ENCODE measurements around the gene IL12RB2.

GRCh38 chr1:67382292-67382691 is 74.6 kb downstream of the IL12RB2 start:
- TF ChIP-seq TCF12 (IDR thresholded peaks at IDR 0.05) (no peak), EP300 (IDR thresholded peaks at IDR 0.05; ENCODE audit: borderline replicate concordance in 1 of 2, low read depth in 1 of 2, low read length in 1 of 2) (no peak)

Measured in SK-N-SH (cell line).